CD8-positive, alpha-beta memory T cell (primary cell): Measurements from ENCODE around the gene RASL10A. TPM values are rescaled to one million over a fixed set of nuclear protein-coding genes. Genes with fewer than 3 reads are reported as not detected.

ENCODE experiments used
- CTCF ChIA-PET: fragments of 350-600 bp; sonication (Branson Sonifier 250); formaldehyde crosslinking; loops from one replicate; lab custom pipeline; 2021; ENCODE audit warnings: antibody characterized with exemption; lab: Charles Lee
- POLR2A ChIA-PET: fragments of 350-600 bp; sonication (Branson Sonifier 250); formaldehyde crosslinking; loops from one replicate; lab custom pipeline; 2021; ENCODE audit warnings: antibody characterized with exemption; lab: Charles Lee
- DNase-seq, 5 donors: peaks; one replicate each; pipeline versions ENCODE4 v3.0.0 to v3.0.0-alpha.2; 2020 to 2022; ENCODE audit warnings: mixed read lengths in 1 of 5
- H3K27ac ChIP-seq: one replicate; pipeline ENCODE4 v1.7.0; 2013; ENCODE audit warnings: low read depth, mild to moderate bottlenecking, low read length, moderate library complexity
- H3K27me3 ChIP-seq: 2 replicates; pipeline ENCODE4 v1.7.0; 2013; ENCODE audit warnings: low read length, mild to moderate bottlenecking; ENCODE audit not compliant: insufficient read depth, poor library complexity, severe bottlenecking
- H3K36me3 ChIP-seq: 2 replicates; pipeline ENCODE4 v1.7.0; 2013; ENCODE audit warnings: mild to moderate bottlenecking, low read length, moderate library complexity; ENCODE audit not compliant: insufficient read depth
- H3K4me1 ChIP-seq: 2 replicates; pipeline ENCODE4 v1.7.0; 2013; ENCODE audit warnings: mild to moderate bottlenecking, low read length, moderate library complexity; ENCODE audit not compliant: insufficient read depth
- H3K4me3 ChIP-seq: 2 replicates; pipeline ENCODE4 v1.7.0; 2013; ENCODE audit warnings: mild to moderate bottlenecking, low read length
- H3K9me3 ChIP-seq: 2 replicates; pipeline ENCODE4 v1.7.0; 2013; ENCODE audit warnings: mild to moderate bottlenecking, low read length
- H3K27ac Mint-ChIP-seq, 8 donors: one replicate each; pipeline ENCODE4 v1.8.0; 2020 to 2021; ENCODE audit warnings: mixed read lengths in 8 of 8, mild to moderate bottlenecking in 6 of 8, inconsistent platforms in 3 of 8, moderate library complexity in 3 of 8
- H3K27me3 Mint-ChIP-seq, 2 donors: one replicate each; pipeline ENCODE4 v1.8.0; 2020 to 2021; ENCODE audit warnings: mixed read lengths in 2 of 2, mild to moderate bottlenecking in 1 of 2, moderate library complexity in 1 of 2
- H3K36me3 Mint-ChIP-seq, 3 donors: one replicate each; pipeline ENCODE4 v1.8.0; 2020 to 2021; ENCODE audit warnings: mixed read lengths in 3 of 3, inconsistent platforms in 1 of 3, mild to moderate bottlenecking in 1 of 3
- H3K4me1 Mint-ChIP-seq, 3 donors: one replicate each; pipeline ENCODE4 v1.8.0; 2020 to 2021; ENCODE audit warnings: mixed read lengths in 3 of 3, inconsistent platforms in 1 of 3, mild to moderate bottlenecking in 1 of 3
- H3K4me3 Mint-ChIP-seq, 7 donors: one replicate each; pipeline ENCODE4 v1.8.0; 2020 to 2021; ENCODE audit warnings: mixed read lengths in 7 of 7, mild to moderate bottlenecking in 6 of 7, moderate library complexity in 4 of 7, inconsistent platforms in 2 of 7
- H3K9me3 Mint-ChIP-seq, 5 donors: one replicate each; pipeline ENCODE4 v1.8.0; 2020 to 2022; ENCODE audit warnings: mixed read lengths in 5 of 5, mild to moderate bottlenecking in 3 of 5, moderate library complexity in 2 of 5, inconsistent platforms in 1 of 5
- polyA plus RNA-seq: library from polyadenylated mRNA; unstranded; fragments of 300-500 nt; fragmentation: Illumina TruSeq; gene quantifications from one replicate; pipeline ENCODE4 v1.2.3, GENCODE V29; 2021
- total RNA-seq, 2 experiments: library from RNA; stranded (reverse); gene quantifications; one replicate each; pipeline ENCODE4 v1.2.3, GENCODE V29; 2021

The RASL10A gene
- total and polyA plus RNA-seq, 3 experiments from 2014 or later: not detected

DNA sequence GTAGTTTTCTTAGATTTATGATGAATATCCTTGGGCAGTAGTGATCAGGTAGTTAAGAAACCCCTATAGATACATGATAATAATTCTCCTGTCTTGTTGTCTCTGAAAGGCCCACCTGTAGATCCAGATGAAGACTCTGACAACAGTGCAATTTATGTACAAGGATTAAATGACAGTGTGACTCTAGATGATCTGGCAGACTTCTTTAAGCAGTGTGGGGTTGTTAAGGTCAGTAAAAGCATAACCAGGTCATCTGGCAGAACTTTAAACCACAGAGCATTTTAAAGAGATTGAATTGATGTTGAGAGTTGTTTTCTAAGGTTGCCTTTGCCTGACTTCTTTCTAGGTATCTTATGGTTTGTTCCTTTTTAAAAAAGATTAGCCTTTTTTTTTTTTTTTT lies 23.1 kb downstream of the RASL10A start:
- peaks cover 15 to 96% (median 32%) of the 10 kb centered on the region in 3 donors for H3K36me3 Mint-ChIP-seq
- CTCF ChIA-PET: no interaction called here
- peak overlapping the region in 1 of 8 donors; percentile 58 for H3K27ac Mint-ChIP-seq

DNA sequence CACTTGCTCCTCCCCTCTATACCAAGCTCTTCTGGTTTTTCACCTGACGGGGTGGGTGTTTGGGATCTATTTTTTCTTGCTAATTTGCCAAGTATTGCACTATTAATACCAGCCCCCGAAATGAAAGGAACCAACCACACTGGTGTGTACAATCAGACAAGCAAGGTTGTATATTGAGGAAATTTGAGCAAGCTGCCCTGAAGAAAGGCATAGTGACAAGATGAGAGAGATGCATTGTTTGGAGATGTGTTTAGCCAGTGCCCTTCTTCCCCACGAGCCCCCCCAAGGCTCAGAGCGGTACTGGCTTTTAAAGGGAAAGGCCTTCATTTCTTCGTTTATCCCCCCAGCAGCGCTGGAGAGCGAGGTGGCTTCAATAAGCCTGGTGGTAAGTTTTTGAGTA lies 24.3 kb downstream of the RASL10A start:
- Mint-ChIP-seq H3K4me3 (no peak overlapping the region), H3K27ac (peak overlapping the region in 2 of 8 donors; percentile 1 to 82), H3K36me3 (peaks cover 20 to 95% (median 38%) of the 10 kb centered on the region in 3 donors), H3K27me3 (peaks cover 0 to 2% of the 10 kb centered on the region in 2 donors), H3K9me3 (no peaks in the 10 kb centered on the region), H3K4me1 (peaks cover 12 to 51% (median 28%) of the 10 kb centered on the region in 3 donors)
- H3K9me3 ChIP-seq: no peaks in the 10 kb centered on the region
- ChIA-PET POLR2A (no interaction called here), CTCF (no interaction called here)
- no peak overlapping the region for H3K4me3 ChIP-seq
- no peaks in the 10 kb centered on the region for H3K27me3 ChIP-seq
- DNase-seq: no peak
- H3K27ac ChIP-seq: no peak overlapping the region
- no peaks in the 10 kb centered on the region for H3K4me1 ChIP-seq
- peaks cover 80% of the 10 kb centered on the region for H3K36me3 ChIP-seq

More for the DNA sequence above, 23.1 kb downstream of the RASL10A start:
- peaks cover 83% of the 10 kb centered on the region for H3K36me3 ChIP-seq
- POLR2A ChIA-PET: no interaction called here
- no peaks in the 10 kb centered on the region for H3K27me3 Mint-ChIP-seq
- no peak for DNase-seq
- H3K4me1 Mint-ChIP-seq: peaks cover 7 to 42% (median 21%) of the 10 kb centered on the region in 3 donors
- no peak overlapping the region for H3K4me3 Mint-ChIP-seq
- H3K4me3 ChIP-seq: no peak overlapping the region
- no peaks in the 10 kb centered on the region for H3K4me1 ChIP-seq
- H3K9me3 Mint-ChIP-seq: no peaks in the 10 kb centered on the region
- H3K9me3 ChIP-seq: no peaks in the 10 kb centered on the region
- H3K27me3 ChIP-seq: no peaks in the 10 kb centered on the region
- no peak overlapping the region for H3K27ac ChIP-seq

DNA sequence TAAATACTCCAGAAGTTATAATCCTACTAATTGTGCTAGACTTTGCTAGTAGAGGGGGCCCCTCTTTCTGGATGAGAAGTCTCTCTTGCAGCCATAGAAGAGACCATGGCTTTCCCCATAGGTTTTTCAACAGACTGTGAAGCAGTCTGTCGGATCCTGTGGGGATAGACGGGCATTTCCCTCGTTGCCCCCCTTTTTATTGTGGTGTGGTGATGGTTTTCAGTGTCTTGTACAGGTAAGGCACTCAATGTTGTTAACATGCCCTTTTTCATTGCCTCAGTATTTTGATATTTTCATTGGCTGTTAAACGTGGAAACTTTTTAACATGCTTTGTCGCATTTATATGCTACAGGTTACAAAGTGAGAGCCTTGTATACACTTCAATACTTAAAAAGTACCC lies 25.4 kb downstream of the RASL10A start:
- Mint-ChIP-seq H3K4me1 (peaks cover 13 to 51% (median 28%) of the 10 kb centered on the region in 3 donors), H3K27ac (peak overlapping the region in 1 of 8 donors; percentile 26), H3K4me3 (no peak overlapping the region), H3K9me3 (no peaks in the 10 kb centered on the region), H3K27me3 (peaks cover 0 to 2% of the 10 kb centered on the region in 2 donors), H3K36me3 (peaks cover 20 to 95% (median 38%) of the 10 kb centered on the region in 3 donors)
- H3K4me3 ChIP-seq: no peak overlapping the region
- H3K27ac ChIP-seq: no peak overlapping the region
- H3K9me3 ChIP-seq: no peaks in the 10 kb centered on the region
- no peaks in the 10 kb centered on the region for H3K4me1 ChIP-seq
- H3K36me3 ChIP-seq: peaks cover 75% of the 10 kb centered on the region
- DNase-seq: no peak
- H3K27me3 ChIP-seq: no peaks in the 10 kb centered on the region
- POLR2A ChIA-PET: no interaction called here
- CTCF ChIA-PET: no interaction called here

DNA sequence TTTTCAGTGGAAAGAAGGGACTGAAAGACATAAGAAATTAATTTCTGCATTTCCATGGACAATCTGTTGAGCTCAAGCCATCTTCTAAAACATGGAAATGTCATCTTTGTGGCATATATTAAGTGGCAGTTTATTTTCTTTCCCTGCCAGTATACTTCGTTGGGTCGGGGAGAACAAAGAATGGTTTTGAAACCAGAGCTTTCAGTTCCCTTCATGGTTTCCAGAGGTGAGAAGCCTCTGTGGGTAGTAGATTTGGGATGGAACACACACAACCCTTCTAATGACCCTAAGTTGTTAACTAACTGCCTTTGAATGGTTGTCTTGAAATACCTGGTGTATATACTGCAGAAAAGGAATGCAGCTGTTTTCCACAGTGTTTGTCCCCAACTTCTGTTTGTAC lies 26.7 kb downstream of the RASL10A start:
- no peak overlapping the region for H3K4me3 ChIP-seq

DNA sequence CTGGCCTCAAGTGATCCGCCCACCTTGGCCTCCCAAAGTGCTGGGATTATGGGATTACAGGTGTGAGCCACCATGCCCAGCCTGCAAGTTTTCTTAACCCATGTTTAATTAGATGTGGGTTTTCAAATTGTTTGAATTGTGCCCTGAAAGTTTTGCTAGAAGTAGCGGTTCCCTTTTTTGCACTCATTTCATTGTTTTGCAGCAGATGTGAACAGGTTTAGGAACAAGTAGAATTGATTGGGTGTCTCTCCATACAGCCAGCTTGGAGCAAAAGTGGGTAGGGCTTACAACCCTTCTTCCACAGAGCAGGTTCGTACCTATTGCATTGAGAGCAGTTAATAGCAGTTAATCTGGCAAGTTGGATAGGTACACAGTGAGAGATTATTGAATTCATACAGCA lies 31.3 kb downstream of the RASL10A start:
- no peaks in the 10 kb centered on the region for H3K4me1 ChIP-seq
- Mint-ChIP-seq H3K9me3 (no peaks in the 10 kb centered on the region), H3K36me3 (peaks cover 18 to 95% (median 34%) of the 10 kb centered on the region in 3 donors), H3K4me1 (peaks cover 23 to 50% (median 45%) of the 10 kb centered on the region in 3 donors), H3K4me3 (peak overlapping the region in 1 of 7 donors; percentile 23), H3K27me3 (peaks cover 0 to 2% of the 10 kb centered on the region in 2 donors), H3K27ac (peak overlapping the region in 1 of 8 donors; percentile 2)
- no peaks in the 10 kb centered on the region for H3K9me3 ChIP-seq
- no peak overlapping the region for H3K4me3 ChIP-seq
- H3K27ac ChIP-seq: no peak overlapping the region
- H3K36me3 ChIP-seq: peaks cover 74% of the 10 kb centered on the region
- ChIA-PET POLR2A (no interaction called here), CTCF (no interaction called here)
- H3K27me3 ChIP-seq: no peaks in the 10 kb centered on the region
- DNase-seq: no peak

More for the DNA sequence above, 26.7 kb downstream of the RASL10A start:
- peaks cover 26 to 94% (median 42%) of the 10 kb centered on the region in 3 donors for H3K36me3 Mint-ChIP-seq
- H3K9me3 ChIP-seq: no peaks in the 10 kb centered on the region
- H3K4me3 Mint-ChIP-seq: no peak overlapping the region
- no peak for DNase-seq
- peaks cover 0 to 2% of the 10 kb centered on the region in 2 donors for H3K27me3 Mint-ChIP-seq
- H3K27ac Mint-ChIP-seq: peak overlapping the region in 3 of 8 donors; percentile 0 to 39 (median 14)
- H3K4me1 ChIP-seq: no peaks in the 10 kb centered on the region
- ChIA-PET POLR2A (no interaction called here), CTCF (interaction anchor here (1.8 kb wide), 1 partner anchor 17 kb away, joined by 4 read pairs; no protein-coding TSS in a partner anchor)
- no peak overlapping the region for H3K27ac ChIP-seq
- peaks cover 81% of the 10 kb centered on the region for H3K36me3 ChIP-seq
- no peaks in the 10 kb centered on the region for H3K9me3 Mint-ChIP-seq
- no peaks in the 10 kb centered on the region for H3K27me3 ChIP-seq
- H3K4me1 Mint-ChIP-seq: peaks cover 18 to 51% (median 35%) of the 10 kb centered on the region in 3 donors

DNA sequence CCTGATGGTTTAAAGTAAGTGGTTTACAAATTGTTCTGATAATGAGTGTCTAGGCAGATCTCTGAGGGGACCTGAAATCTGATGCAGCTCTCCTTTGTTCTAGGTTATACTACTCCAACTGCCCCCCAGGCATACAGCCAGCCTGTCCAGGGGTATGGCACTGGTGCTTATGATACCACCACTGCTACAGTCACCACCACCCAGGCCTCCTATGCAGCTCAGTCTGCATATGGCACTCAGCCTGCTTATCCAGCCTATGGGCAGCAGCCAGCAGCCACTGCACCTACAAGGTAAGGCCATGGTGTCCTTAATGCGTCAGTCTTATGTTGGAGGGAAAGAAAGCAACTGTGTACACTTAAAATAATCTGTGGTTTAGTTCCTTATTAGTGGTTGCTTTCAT lies 37.6 kb downstream of the RASL10A start:
- peaks cover 60 to 78% (median 76%) of the 10 kb centered on the region in 3 donors for H3K4me1 Mint-ChIP-seq
- peak overlapping the region in 5 of 8 donors; percentile 2 to 62 (median 17) for H3K27ac Mint-ChIP-seq
- peaks cover 4 to 96% (median 26%) of the 10 kb centered on the region in 3 donors for H3K36me3 Mint-ChIP-seq
- H3K27ac ChIP-seq: no peak overlapping the region
- H3K9me3 Mint-ChIP-seq: no peaks in the 10 kb centered on the region
- H3K9me3 ChIP-seq: no peaks in the 10 kb centered on the region
- POLR2A ChIA-PET: no interaction called here
- H3K4me1 ChIP-seq: peaks cover 33% of the 10 kb centered on the region
- H3K27me3 ChIP-seq: no peaks in the 10 kb centered on the region
- no peak overlapping the region for H3K4me3 ChIP-seq
- H3K4me3 Mint-ChIP-seq: no peak overlapping the region
- CTCF ChIA-PET: no interaction called here
- H3K27me3 Mint-ChIP-seq: no peaks in the 10 kb centered on the region
- peaks cover 73% of the 10 kb centered on the region for H3K36me3 ChIP-seq
- DNase-seq: no peak

DNA sequence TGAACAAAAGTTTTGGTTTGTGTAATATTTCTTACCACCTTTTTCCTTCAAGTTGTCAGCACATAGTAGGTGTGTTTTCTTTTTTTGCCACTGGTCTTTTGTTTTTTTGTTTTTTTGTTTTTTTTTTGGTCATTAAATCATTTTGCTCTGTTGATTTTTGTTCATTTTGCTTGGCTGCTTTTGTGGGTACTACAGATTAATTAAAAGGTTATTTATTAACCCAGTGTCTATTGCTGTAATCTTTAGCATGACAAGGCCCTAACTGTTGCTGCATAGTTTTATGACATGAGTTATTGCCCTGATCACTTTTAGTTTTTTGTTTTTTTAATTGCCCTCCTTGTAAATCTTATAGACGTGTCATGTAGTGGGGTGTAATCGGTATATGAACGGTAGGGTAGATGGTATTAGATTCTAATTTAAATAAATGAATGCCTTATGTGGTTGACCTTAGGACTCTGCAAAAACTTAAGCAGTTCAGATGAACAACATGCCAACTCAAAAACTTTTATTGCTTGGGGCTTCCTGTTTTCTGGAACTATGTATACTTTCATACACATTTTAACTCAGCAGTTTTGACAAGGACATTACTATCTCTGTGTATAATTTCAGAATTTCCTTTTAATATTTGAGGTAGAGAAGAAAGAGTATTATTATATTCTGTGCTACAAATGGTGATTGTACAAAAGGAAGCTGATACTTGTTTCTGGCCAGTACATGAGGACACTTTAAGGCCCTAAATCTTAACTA lies 39.5 kb downstream of the RASL10A start:
- no peak overlapping the region for H3K4me3 ChIP-seq
- H3K36me3 Mint-ChIP-seq: peaks cover 4 to 93% (median 22%) of the 10 kb centered on the region in 3 donors
- ChIA-PET POLR2A (interaction anchor here (0.7 kb wide), 1 partner anchor 15 kb away, joined by 3 read pairs; no protein-coding TSS in a partner anchor), CTCF (no interaction called here)
- H3K4me1 Mint-ChIP-seq: peaks cover 75 to 89% (median 88%) of the 10 kb centered on the region in 3 donors
- DNase-seq: no peak
- H3K27ac Mint-ChIP-seq: peak overlapping the region in 5 of 8 donors; percentile 3 to 80 (median 58)
- peak overlapping the region in 3 of 7 donors; percentile 41 to 49 (median 45) for H3K4me3 Mint-ChIP-seq
- H3K9me3 Mint-ChIP-seq: no peaks in the 10 kb centered on the region
- peaks cover 69% of the 10 kb centered on the region for H3K36me3 ChIP-seq
- H3K4me1 ChIP-seq: peaks cover 51% of the 10 kb centered on the region
- no peaks in the 10 kb centered on the region for H3K9me3 ChIP-seq
- H3K27me3 ChIP-seq: no peaks in the 10 kb centered on the region
- H3K27me3 Mint-ChIP-seq: no peaks in the 10 kb centered on the region
- no peak overlapping the region for H3K27ac ChIP-seq

DNA sequence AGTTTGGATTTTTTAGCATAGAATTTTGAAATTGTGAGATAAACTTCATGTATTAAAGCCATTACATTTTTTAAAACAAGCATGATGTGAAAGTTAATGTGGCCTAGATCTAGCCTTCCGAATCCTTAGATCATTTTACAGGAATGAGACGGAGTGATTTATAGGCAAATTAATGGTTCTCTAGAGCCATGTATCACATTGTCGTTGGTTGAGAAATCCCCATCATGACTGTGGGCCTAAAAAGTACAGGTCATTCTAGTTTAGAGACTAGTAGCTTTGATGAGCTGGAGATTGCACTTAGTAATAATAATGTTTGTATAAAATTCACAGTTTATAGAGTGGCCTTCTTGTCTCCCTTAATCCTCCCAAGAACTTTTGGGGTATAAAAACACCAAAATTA lies 40.3 kb downstream of the RASL10A start:
- Mint-ChIP-seq H3K36me3 (peaks cover 4 to 94% (median 22%) of the 10 kb centered on the region in 3 donors), H3K9me3 (no peaks in the 10 kb centered on the region), H3K27me3 (no peaks in the 10 kb centered on the region), H3K4me3 (no peak overlapping the region), H3K4me1 (peaks cover 80 to 94% (median 93%) of the 10 kb centered on the region in 3 donors), H3K27ac (peak overlapping the region in 1 of 8 donors; percentile 71)
- Histone ChIP-seq H3K36me3 (peaks cover 66% of the 10 kb centered on the region), H3K27me3 (no peaks in the 10 kb centered on the region), H3K4me1 (peaks cover 60% of the 10 kb centered on the region), H3K27ac (no peak overlapping the region), H3K9me3 (no peaks in the 10 kb centered on the region), H3K4me3 (no peak overlapping the region)
- CTCF ChIA-PET: interaction anchor here (1.2 kb wide), 1 partner anchor 30 kb away, joined by 3 read pairs; no protein-coding TSS in a partner anchor
- POLR2A ChIA-PET: no interaction called here
- no peak for DNase-seq
